HepG2 (cell line): Measurements from ENCODE around the gene MESD. TPM values are rescaled to one million over a fixed set of nuclear protein-coding genes. Genes with fewer than 3 reads are reported as not detected.

Source experiments
- ATAC-seq: fragments of 200-7000 bp; cut with Tn5 transposase; 3 replicates; pipeline ENCODE4 v1.9.1; 2020; ENCODE audit warnings: mild to moderate bottlenecking, moderate library complexity
- BruUV-seq: library from RNA; stranded (reverse); fragments of 400-500 nt; replicated peaks from 2 replicates; lab custom pipeline; 2021; lab: Mats Ljungman, UMichigan
- CTCF ChIA-PET: fragments of 300-600 bp; formaldehyde crosslinking; extraction: SDS; loops from one replicate; lab custom pipeline; 2021; ENCODE audit warnings: low total read pairs, inconsistent platforms, low intra/inter-chr PET ratio; lab: Yijun Ruan, JAX
- POLR2A ChIA-PET: fragments of 350-600 bp; sonication (Branson Sonifier 250); formaldehyde crosslinking; loops from one replicate; lab custom pipeline; 2020; ENCODE audit warnings: antibody characterized with exemption, inconsistent platforms; lab: Yijun Ruan, JAX
- DNase-seq: peaks from one replicate; pipeline ENCODE4 v3.0.0-alpha.2; 2015; ENCODE audit warnings: low spot score
- FAIRE-seq: peaks from 3 replicates; lab custom pipeline; 2011; peaks lifted over from hg19 to GRCh38; lab: Jason Lieb, UNC
- H2AFZ ChIP-seq: one replicate; pipeline ENCODE4 v1.6.1; 2011; ENCODE audit warnings: low read length, inconsistent platforms
- H3K27ac ChIP-seq: fragments of 300-600 bp; 3 replicates; pipeline ENCODE4 v1.8.0; 2011; ENCODE audit warnings: mixed run types, mild to moderate bottlenecking, mixed read lengths, low read length, inconsistent platforms; ENCODE audit not compliant: insufficient read depth; ENCODE audit errors: extremely low read length
- H3K27me3 ChIP-seq, 2 experiments: fragments of 200-600 bp in 1 of 2; 2 replicates in 1 of 2; 3 replicates in 1 of 2; pipeline versions ENCODE4 v1.6.0 to v1.8.0; 2011; ENCODE audit warnings: low read length in 2 of 2, mild to moderate bottlenecking in 2 of 2, moderate library complexity in 2 of 2, inconsistent platforms in 1 of 2; ENCODE audit not compliant: insufficient read depth in 2 of 2, control insufficient read depth in 1 of 2
- H3K36me3 ChIP-seq, 2 experiments: fragments of 200-600 bp in 1 of 2; replicated peaks in 1 of 2; 2 replicates in 1 of 2; 3 replicates in 1 of 2; pipeline versions ENCODE4 v1.5.1 to v1.8.0; 2011; ENCODE audit warnings: low read length in 2 of 2, inconsistent platforms in 1 of 2; ENCODE audit not compliant: insufficient read depth in 2 of 2, control insufficient read depth in 1 of 2
- H3K4me1 ChIP-seq: 2 replicates; pipeline ENCODE4 v1.5.1; 2012; ENCODE audit warnings: low read length, inconsistent platforms; ENCODE audit not compliant: insufficient read depth
- H3K4me2 ChIP-seq: 2 replicates; pipeline ENCODE4 v1.6.0; 2011; ENCODE audit warnings: low read depth, low read length, inconsistent platforms
- H3K4me3 ChIP-seq, 3 experiments: fragments of 200-600 bp in 1 of 3; sonication (generic), shearing (Covaris generic) in 1 of 3; replicated peaks in 1 of 3; 2 replicates each; pipeline ENCODE4 v1.5.1; 2011 to 2016; ENCODE audit warnings: low read length in 3 of 3, inconsistent platforms in 2 of 3, low read depth in 2 of 3, mild to moderate bottlenecking in 2 of 3, control low read depth in 1 of 3, mixed read lengths in 1 of 3; ENCODE audit not compliant: insufficient read depth in 1 of 3
- H3K79me2 ChIP-seq: one replicate; pipeline ENCODE4 v1.6.1; 2011; ENCODE audit warnings: low read length, inconsistent platforms; ENCODE audit not compliant: insufficient read depth
- H3K9ac ChIP-seq: 2 replicates; pipeline ENCODE4 v1.6.0; 2011; ENCODE audit warnings: mild to moderate bottlenecking, low read depth, low read length, inconsistent platforms; ENCODE audit not compliant: insufficient read depth
- H3K9me3 ChIP-seq: 2 replicates; pipeline ENCODE4 v1.5.1; 2012; ENCODE audit warnings: mild to moderate bottlenecking, low read length
- H4K20me1 ChIP-seq: 2 replicates; pipeline ENCODE4 v1.6.0; 2011; ENCODE audit warnings: inconsistent platforms, mild to moderate bottlenecking, low read length, moderate library complexity; ENCODE audit not compliant: insufficient read depth
- BORCS8-MEF2B ChIP-seq: sonication (generic); formaldehyde crosslinking; IDR thresholded peaks from 2 replicates; pipeline ENCODE4 v1.8.0; 2022; ENCODE audit warnings: mild to moderate bottlenecking, missing genetic modification reagents
- EED ChIP-seq: sonication (generic); formaldehyde crosslinking; IDR thresholded peaks from 2 replicates; pipeline ENCODE4 v1.5.0; 2020; ENCODE audit warnings: mild to moderate bottlenecking, missing genetic modification reagents
- EP300 ChIP-seq, 3 experiments: sonication (generic) in 1 of 3; formaldehyde crosslinking in 1 of 3; IDR thresholded peaks; 2 replicates each; pipeline versions ENCODE4 v1.5.1 to v1.6.1; 2011 to 2020; ENCODE audit warnings: low read depth in 2 of 3, low read length in 2 of 3, borderline replicate concordance in 1 of 3, improper control_type of control experiment in 1 of 3, mild to moderate bottlenecking in 1 of 3, missing genetic modification reagents in 1 of 3, moderate library complexity in 1 of 3
- FOXA1 ChIP-seq, 2 experiments: fragments of 450-650 bp in 1 of 2; sonication (generic) in 1 of 2; formaldehyde crosslinking in 1 of 2; IDR thresholded peaks; 2 replicates each; pipeline versions ENCODE4 v1.4.0 to v1.6.1; 2016 to 2020; ENCODE audit warnings: missing genetic modification reagents in 1 of 2
- FOXC1 ChIP-seq: sonication (generic); formaldehyde crosslinking; IDR thresholded peaks from 2 replicates; pipeline ENCODE4 v1.8.0; 2022; ENCODE audit warnings: mild to moderate bottlenecking, missing genetic modification reagents, borderline replicate concordance
- FOXP4 ChIP-seq: sonication (generic); formaldehyde crosslinking; IDR thresholded peaks from 2 replicates; pipeline ENCODE4 v1.4.0; 2020; ENCODE audit warnings: missing genetic modification reagents
- GLI4 ChIP-seq: sonication (generic); formaldehyde crosslinking; IDR thresholded peaks from 2 replicates; pipeline ENCODE4 v1.5.1; 2020; ENCODE audit warnings: missing genetic modification reagents, mild to moderate bottlenecking, moderate library complexity, borderline replicate concordance
- HMGA1 ChIP-seq: sonication (generic); formaldehyde crosslinking; conservative IDR thresholded peaks from 2 replicates; pipeline ENCODE4 v1.4.0; 2020; ENCODE audit warnings: missing genetic modification reagents
- KLF11 ChIP-seq: IDR thresholded peaks from 2 replicates; pipeline ENCODE4 v1.6.1; 2016; ENCODE audit warnings: missing compliant biosample characterization
- NCOA2 ChIP-seq: sonication (generic); formaldehyde crosslinking; IDR thresholded peaks from 2 replicates; pipeline ENCODE4 v1.8.0; 2022; ENCODE audit warnings: inconsistent platforms
- NFKBIZ ChIP-seq: IDR thresholded peaks from 2 replicates; pipeline ENCODE4 v1.6.1; 2018; ENCODE audit warnings: missing genetic modification reagents, missing compliant biosample characterization
- PRDM4 ChIP-seq: sonication (generic); formaldehyde crosslinking; IDR thresholded peaks from 2 replicates; pipeline ENCODE4 v1.9.0; 2021; ENCODE audit warnings: missing genetic modification reagents, borderline replicate concordance
- STAT5B ChIP-seq: sonication (generic); formaldehyde crosslinking; IDR thresholded peaks from 2 replicates; pipeline ENCODE4 v1.4.0; 2020; ENCODE audit warnings: missing genetic modification reagents
- U2AF1 ChIP-seq: fragments of 200-400 bp; formaldehyde crosslinking; optimal IDR thresholded peaks from 2 replicates; pipeline ENCODE3; 2017; ENCODE audit warnings: mild to moderate bottlenecking, low read depth, low read length
- ZBTB38 ChIP-seq: sonication (generic); formaldehyde crosslinking; IDR thresholded peaks from 2 replicates; pipeline ENCODE4 v1.5.1; 2020; ENCODE audit warnings: mild to moderate bottlenecking, missing genetic modification reagents
- ZFP36L2 ChIP-seq: sonication (generic); formaldehyde crosslinking; IDR thresholded peaks from 2 replicates; pipeline ENCODE4 v1.4.0; 2020; ENCODE audit warnings: missing genetic modification reagents
- ZNF883 ChIP-seq: sonication (generic); formaldehyde crosslinking; IDR thresholded peaks from 2 replicates; pipeline ENCODE4 v1.5.1; 2020; ENCODE audit warnings: mild to moderate bottlenecking, missing genetic modification reagents; ENCODE audit errors: not compliant biosample characterization
- WGBS: methylation state at CpG from one replicate; pipeline ENCODE4 v1.1.6; 2017; ENCODE audit warnings: low lambda C conversion rate; 5-methylcytosine and 5-hydroxymethylcytosine counted together
- in situ Hi-C: cut with HindIII; loops from 2 replicates; pipeline ENCODE4 v1.10.0; 2017; ENCODE audit warnings: low pct_unique_long_range_greater_than_20kb; ENCODE audit not compliant: extremely low pct_ligation_motif_present
- intact Hi-C: fragments of 100-400 bp; cut with micrococcal nuclease; formaldehyde crosslinking; loops from one replicate; pipeline ENCODE4 v1.10.0; 2022; ENCODE audit not compliant: unreplicated experiment
- polyA plus RNA-seq, 8 experiments: library from polyadenylated mRNA; depleted of rRNA in 3 of 8; stranded (reverse) in 7 of 8; unstranded in 1 of 8; fragments of >200 nt; fragmentation: Illumina TruSeq in 4 of 8; extraction: Trizol in 4 of 8; gene quantifications; 2 replicates each; pipeline versions ENCODE4 v1.2.1 to v1.2.3, GENCODE V29; 2011 to 2016; ENCODE audit warnings: low read depth in 4 of 8, missing spikeins in 1 of 8, mixed read lengths in 1 of 8; ENCODE audit not compliant: insufficient read depth in 1 of 8
- total RNA-seq, 5 experiments: library from RNA; depleted of rRNA; stranded (reverse); fragments of >200 nt; fragmentation: Illumina TruSeq; extraction: Trizol; gene quantifications; 2 replicates each; pipeline ENCODE4 v1.2.3, GENCODE V29; 2016; ENCODE audit warnings: low read depth in 1 of 5
- TF ChIP-seq, protein P1 (sequence below): sonication (generic); formaldehyde crosslinking; IDR thresholded peaks from 2 replicates; pipeline ENCODE4 v1.8.0; 2022; ENCODE audit warnings: missing genetic modification reagents, mild to moderate bottlenecking, borderline replicate concordance

Gene MESD
- total and polyA plus RNA-seq, 2 of the 13 experiments (the other 11 are each of a cell fraction or from before 2014, with no cell fraction given) = 18.0 to 46.2 TPM

DNA sequence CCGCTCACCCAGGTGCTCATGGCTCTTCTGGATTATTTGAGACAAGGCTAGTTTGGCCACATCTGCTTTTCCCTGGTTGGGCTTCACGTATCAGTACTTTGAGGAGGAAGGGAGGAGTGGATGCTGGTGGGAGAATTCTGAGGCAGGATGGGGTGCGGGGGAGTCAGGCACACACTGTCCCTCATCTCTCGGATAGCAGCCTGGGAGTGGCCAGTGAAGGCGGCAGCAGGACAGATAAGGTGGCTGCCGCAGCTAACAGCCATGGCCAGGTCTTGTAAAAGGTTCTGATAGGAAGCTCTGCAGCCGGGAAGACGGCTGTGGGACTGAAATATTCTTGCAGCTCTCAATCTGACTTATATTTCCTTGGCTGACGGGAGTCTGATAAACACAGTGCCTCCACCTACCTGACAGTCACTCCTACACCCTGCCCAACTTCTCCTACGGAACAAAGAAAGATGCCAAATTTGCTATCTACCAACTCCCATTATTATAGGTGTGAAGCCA is 87.3 kb downstream of the MESD start:
- peaks cover 17% of the 10 kb centered on the region for H3K4me1 ChIP-seq
- no peak overlapping the region for H2AFZ ChIP-seq
- BruUV-seq = no TSS peak
- H3K9ac ChIP-seq = no peak overlapping the region
- peaks cover 13 to 21% of the 10 kb centered on the region in 2 experiments; a peak in 4 of 5 replicates for H3K36me3 ChIP-seq
- H3K4me3 ChIP-seq = no peak overlapping the region
- ATAC-seq (no peak), DNase-seq (no peak), FAIRE-seq (no peak)
- 96% methylated on average over 10 of the region's 10 CpGs for WGBS
- intact Hi-C loops (no loop called here), in situ Hi-C loops (no loop called here)
- H3K4me2 ChIP-seq = no peak overlapping the region
- POLR2A ChIA-PET = no interaction called here
- no peaks in the 10 kb centered on the region for H3K27me3 ChIP-seq
- H4K20me1 ChIP-seq = no peaks in the 10 kb centered on the region
- no peaks in the 10 kb centered on the region for H3K79me2 ChIP-seq
- CTCF ChIA-PET = no interaction called here
- no peak overlapping the region for H3K27ac ChIP-seq
- H3K9me3 ChIP-seq = no peaks in the 10 kb centered on the region
- TF ChIP-seq ZFP36L2 (CRISPR knock-in tag) = no peak
- no peak for TF ChIP-seq FOXA1 (IDR thresholded peaks at IDR 0.05)
- TF ChIP-seq FOXA1 (CRISPR knock-in tag; IDR thresholded peaks at IDR 0.05) = no peak
- TF ChIP-seq, protein P1, sequence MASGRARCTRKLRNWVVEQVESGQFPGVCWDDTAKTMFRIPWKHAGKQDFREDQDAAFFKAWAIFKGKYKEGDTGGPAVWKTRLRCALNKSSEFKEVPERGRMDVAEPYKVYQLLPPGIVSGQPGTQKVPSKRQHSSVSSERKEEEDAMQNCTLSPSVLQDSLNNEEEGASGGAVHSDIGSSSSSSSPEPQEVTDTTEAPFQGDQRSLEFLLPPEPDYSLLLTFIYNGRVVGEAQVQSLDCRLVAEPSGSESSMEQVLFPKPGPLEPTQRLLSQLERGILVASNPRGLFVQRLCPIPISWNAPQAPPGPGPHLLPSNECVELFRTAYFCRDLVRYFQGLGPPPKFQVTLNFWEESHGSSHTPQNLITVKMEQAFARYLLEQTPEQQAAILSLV (CRISPR knock-in tag) = no peak
- TF ChIP-seq NCOA2 (CRISPR knock-in tag) = no peak
- TF ChIP-seq GLI4 (CRISPR knock-in tag) = no peak
- no peak for TF ChIP-seq KLF11 (CRISPR knock-in tag)
- no peak for TF ChIP-seq EP300 (IDR thresholded peaks at IDR 0.05; ENCODE audit: low read depth in 2 of 2, low read length in 2 of 2)
- no peak for TF ChIP-seq EP300 (CRISPR knock-in tag; IDR thresholded peaks at IDR 0.05; ENCODE audit: borderline replicate concordance)
- TF ChIP-seq U2AF1 = no peak
- no peak for TF ChIP-seq STAT5B (CRISPR knock-in tag)
- no peak for TF ChIP-seq ZNF883
- TF ChIP-seq PRDM4 (CRISPR knock-in tag) = no peak
- no peak for TF ChIP-seq FOXC1 (CRISPR knock-in tag)
- TF ChIP-seq EED = no peak
- TF ChIP-seq FOXP4 = no peak
- TF ChIP-seq HMGA1 (CRISPR knock-in tag) = no peak
- TF ChIP-seq ZBTB38 (CRISPR knock-in tag) = no peak
- TF ChIP-seq NFKBIZ (CRISPR knock-in tag) = no peak
- no peak for TF ChIP-seq BORCS8-MEF2B (CRISPR knock-in tag)
